ENCODE results near the gene TAS2R19.

Gene TAS2R19

DNA sequence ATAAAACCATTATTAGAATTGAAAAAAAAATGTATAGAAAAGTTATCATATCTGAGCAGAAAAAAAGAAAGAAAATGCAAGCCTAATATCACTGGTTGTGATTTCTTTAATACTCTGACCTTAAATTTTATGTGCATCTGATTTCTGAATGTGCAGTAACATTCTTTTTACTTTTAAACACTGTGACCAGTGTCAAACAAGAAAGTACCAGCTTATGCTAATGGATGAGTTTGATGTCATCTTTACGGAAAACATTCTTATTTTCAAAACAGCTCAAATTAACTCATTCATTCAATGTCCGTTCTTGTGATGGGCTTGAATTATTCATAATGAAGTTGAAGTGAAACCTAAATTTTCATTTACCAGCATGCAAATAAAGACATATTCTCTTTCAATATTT is 35.6 kb downstream of the TAS2R19 start, which contains the start of gene TAS2R50:
Gene TAS2R50, minus strand, starts transcription at position 101 of the 400 bp plus-strand sequence. Its CDS starts 52 bp downstream, at position 49.
- no peak for DNase-seq

GRCh38 chr12:10982244-10982643 is 40.2 kb downstream of the TAS2R19 start:
- peak; percentile 7 for DNase-seq

DNA sequence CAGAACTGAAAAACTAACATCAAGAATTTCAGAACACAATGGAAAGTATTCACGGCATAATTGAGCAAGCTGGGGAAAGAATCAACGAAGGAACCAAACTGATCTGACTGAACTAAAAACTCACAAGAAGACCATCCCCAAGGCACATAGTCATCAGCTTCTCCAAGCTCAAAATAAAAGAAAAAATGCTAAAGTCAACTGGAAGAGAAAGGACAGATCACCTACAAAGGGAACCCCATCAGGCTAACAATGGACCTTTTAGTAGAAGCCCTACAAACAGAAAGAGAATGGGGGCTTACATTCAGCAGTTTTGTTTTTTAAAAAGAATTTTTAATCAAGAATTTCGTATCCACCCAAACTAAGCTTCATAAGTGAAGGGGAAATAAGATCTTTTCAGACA is 47.5 kb downstream of the TAS2R19 start:
- no peak for DNase-seq
